Sigmoid colon (tissue), 4 donors: ENCODE measurements around the gene SFMBT1.

Experiments used
- EP300 ChIP-seq, 4 donors: sonication (generic); formaldehyde crosslinking; IDR thresholded peaks; one replicate each; pipeline ENCODE4 v1.6.1; 2017; ENCODE audit warnings: antibody characterized with exemption in 4 of 4
- TF ChIP-seq, protein P1 (sequence below), 4 experiments: fragments of 450-650 bp in 3 of 4; fragments of 200-600 bp in 1 of 4; IDR thresholded peaks; one replicate each; pipeline ENCODE4 v1.5.1; 2016 to 2019; ENCODE audit warnings: antibody characterized with exemption in 4 of 4, mild to moderate bottlenecking in 3 of 4, moderate library complexity in 2 of 4

DNA sequence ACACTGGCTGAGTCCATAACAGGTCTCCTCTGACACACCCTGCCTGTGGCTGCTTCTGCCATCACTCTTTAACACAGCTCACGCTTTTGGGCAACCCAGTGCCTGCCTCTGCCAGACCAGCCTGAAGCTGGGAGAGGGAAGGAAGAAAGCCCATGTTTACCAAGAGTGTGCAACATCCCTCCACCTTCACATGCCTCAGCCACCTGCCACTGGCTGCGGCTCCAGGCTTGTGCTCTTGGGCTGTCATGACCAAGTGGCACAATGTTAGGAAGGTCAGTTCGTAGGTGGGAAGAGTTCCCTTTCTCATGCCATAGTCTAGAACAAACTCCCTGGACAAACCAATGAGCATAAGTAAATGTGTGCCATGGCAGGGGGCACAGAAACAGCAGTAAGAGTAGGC, 168.8 kb downstream of the SFMBT1 start:
- no peak for TF ChIP-seq EP300 (IDR thresholded peaks at IDR 0.05)
- TF ChIP-seq, protein P1, sequence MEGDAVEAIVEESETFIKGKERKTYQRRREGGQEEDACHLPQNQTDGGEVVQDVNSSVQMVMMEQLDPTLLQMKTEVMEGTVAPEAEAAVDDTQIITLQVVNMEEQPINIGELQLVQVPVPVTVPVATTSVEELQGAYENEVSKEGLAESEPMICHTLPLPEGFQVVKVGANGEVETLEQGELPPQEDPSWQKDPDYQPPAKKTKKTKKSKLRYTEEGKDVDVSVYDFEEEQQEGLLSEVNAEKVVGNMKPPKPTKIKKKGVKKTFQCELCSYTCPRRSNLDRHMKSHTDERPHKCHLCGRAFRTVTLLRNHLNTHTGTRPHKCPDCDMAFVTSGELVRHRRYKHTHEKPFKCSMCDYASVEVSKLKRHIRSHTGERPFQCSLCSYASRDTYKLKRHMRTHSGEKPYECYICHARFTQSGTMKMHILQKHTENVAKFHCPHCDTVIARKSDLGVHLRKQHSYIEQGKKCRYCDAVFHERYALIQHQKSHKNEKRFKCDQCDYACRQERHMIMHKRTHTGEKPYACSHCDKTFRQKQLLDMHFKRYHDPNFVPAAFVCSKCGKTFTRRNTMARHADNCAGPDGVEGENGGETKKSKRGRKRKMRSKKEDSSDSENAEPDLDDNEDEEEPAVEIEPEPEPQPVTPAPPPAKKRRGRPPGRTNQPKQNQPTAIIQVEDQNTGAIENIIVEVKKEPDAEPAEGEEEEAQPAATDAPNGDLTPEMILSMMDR (IDR thresholded peaks at IDR 0.05), result no peak
